NB4 (cell line): ENCODE results near the gene HPCAL1.

Source experiments
- CTCF ChIP-seq: IDR thresholded peaks from one replicate; pipeline ENCODE4 v1.5.1; 2012; ENCODE audit warnings: low read depth, low read length
- MAX ChIP-seq: IDR thresholded peaks from 2 replicates; pipeline ENCODE4 v1.6.1; 2011; ENCODE audit warnings: low read depth, low read length
- MYC ChIP-seq: IDR thresholded peaks from 2 replicates; pipeline ENCODE4 v1.6.1; 2011; ENCODE audit warnings: low read depth, low read length
- POLR2A ChIP-seq: IDR thresholded peaks from 2 replicates; pipeline ENCODE4 v1.6.1; 2011; ENCODE audit warnings: mild to moderate bottlenecking; ENCODE audit not compliant: insufficient read length; ENCODE audit errors: extremely low read depth

GRCh38 chr2:10432311-10433181, 129.8 kb downstream of the HPCAL1 start:
- TF ChIP-seq CTCF (no peak), MYC (no peak), POLR2A (no peak), MAX (no peak)
